ENCODE measurements around the gene TMEM165.

Gene TMEM165

GRCh38 chr4:55407764-55408163 lies 12.0 kb downstream of the TMEM165 start:
- no peak for DNase-seq

DNA sequence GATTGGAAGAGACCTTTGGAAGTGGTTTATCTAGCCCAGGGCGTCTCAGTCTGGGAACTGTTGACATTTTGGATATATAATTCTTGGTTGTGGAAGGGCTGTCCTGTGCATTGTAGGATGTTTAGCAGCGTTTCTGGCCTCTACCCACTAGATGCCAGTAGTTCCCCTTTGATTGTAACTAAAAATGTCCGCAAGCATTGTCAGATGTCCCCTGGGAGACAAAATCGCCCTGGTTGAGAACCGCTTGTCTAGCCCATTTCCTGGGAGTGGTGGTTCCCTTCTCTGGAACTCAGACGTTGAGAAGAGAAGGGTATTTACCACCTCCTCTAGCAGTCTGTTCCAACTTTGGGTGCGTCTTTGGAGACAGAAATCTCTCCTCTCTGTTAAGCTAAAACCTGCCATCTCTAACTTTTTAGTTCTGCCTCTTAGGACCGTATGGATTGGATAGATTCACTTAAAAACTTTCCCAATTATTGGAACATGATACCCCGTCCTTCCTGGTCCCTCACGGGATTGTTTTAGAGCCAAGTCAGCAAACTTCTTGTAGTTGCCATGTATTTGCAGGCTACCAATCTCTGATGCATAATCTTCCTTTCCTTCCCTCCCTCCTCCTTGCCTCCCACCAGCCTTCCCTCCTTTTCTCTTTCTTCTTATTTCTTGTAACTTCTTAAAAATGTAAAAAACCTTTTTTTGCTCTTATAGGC lies 13.9 kb downstream of the TMEM165 start:
- DNase-seq: no peak

GRCh38 chr4:55410431-55410830 lies 14.7 kb downstream of the TMEM165 start:
- DNase-seq: no peak

DNA sequence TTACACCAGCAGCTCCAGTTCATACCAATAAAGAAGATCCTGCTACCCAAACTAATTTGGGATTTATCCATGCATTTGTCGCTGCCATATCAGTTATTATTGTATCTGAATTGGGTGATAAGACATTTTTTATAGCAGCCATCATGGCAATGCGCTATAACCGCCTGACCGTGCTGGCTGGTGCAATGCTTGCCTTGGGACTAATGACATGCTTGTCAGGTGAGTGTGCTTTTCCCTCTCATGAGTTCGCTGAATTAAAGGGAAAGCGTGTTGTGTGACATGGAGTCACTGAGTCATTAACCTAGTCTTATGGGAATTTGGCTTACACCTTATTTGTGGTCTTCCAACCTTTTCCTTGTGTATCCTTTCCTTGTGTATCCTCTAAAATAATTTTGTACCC lies 15.9 kb downstream of the TMEM165 start:
- no peak for DNase-seq

DNA sequence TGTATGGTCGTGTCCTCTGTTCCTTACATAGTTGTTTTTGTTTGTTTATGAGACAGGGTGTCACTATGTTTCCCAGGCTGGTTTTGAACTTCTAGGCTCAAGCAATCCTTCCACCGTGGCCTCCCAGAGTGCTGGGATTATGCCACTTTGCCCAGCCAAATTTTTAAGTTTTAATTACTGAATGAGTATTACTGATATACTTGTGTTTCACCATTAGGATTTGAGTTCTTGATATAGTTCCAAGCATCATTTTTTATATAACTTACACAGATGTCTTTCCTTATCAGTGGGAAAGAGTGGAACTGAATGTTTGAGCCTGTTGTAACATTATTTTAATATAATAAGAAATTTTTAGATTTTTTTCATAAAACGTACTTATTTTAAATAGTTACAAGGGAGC lies 20.4 kb downstream of the TMEM165 start:
- no peak for DNase-seq

DNA sequence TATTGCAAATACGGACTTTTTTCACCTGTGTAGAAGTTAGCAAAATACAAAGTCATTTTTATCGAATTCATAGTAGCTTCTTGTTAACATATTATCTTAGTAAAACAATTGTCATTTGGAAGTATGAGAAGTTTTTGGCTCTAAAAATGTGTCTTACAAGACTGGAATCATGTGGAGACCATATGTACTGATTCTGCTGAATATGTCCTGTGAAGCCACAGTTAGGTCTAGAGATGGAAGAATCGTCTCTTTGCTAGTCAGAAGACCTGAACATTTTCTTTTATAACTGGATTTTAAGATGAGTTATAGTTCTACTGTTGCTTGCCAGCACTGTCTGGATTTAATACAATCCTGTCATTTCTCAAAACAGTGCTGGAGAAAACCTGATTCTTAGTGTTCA lies 29.0 kb downstream of the TMEM165 start:
- no peak for DNase-seq

DNA sequence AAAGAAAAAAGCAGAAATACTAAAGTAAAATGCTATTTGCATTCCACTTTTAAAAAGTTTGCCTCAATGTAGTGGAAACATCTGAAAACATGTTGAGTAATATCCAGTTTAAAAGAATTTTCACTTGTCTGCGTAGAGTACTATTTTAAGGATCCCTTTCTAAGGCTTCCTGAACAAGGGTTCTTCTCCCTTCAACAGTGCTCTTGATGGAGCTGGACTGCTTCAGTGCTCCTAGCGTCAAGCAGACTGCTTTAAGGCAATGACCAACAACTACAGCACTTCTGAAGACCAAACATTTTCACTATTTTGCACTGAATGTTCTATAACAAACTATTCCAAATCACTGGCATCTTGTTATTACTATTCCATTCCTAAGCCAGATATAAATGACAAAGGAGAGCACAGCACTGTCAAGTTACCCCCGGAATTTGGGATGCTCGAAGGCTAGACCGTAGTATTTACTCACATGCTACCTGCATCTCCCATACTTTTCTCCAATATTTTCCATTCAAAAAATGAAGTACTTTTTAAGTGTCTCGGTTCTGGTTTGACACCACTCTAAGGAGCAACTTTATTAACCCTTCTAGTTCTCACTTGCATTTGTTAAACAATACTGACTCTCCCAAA lies 36.1 kb downstream of the TMEM165 start:
- no peak for DNase-seq

- peak in 1 of 5 experiments; percentile 61 for DNase-seq
Measured at GRCh38 chr4:55435141-55435841, 39.5 kb downstream of the TMEM165 start.

GRCh38 chr4:55437356-55437796 lies 41.6 kb downstream of the TMEM165 start:
- no peak for DNase-seq

DNA sequence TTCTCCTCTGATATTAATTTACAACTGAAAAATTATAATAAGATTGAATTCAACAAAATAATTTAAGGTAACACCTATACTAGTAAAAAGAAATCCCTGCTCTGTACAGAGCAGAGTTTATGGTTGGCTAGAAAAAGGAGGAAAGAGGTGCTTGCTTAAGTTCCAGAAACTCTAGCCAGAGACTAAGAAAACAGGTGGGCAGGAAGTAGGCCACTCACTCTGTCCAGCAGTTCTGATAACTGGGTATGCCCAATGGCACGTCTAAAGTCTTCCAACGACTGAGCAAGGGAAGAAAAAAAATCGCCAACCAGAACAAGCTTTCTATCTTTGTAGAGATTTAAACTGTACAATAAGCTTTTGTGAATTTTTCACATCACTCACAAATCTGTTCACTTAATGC lies 42.1 kb downstream of the TMEM165 start:
- DNase-seq: no peak

DNA sequence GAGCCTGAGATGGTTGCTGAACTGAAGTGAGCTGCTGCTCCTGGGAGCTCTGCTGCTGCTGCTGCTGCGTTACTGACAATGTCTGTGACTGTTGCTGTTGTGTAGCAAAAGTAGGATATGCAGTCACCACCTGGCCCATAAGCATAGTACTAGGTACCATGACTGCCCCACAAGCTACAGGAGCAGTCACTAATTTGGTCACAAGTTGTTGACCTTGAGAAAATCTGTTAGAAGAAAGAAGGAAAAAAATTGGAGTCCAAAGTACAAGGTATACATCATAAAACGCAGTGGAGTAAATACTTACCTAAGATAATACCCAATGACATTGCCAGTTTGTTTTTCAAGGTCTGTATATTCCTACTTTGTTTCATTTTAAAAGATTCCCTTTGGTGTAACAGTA lies 42.6 kb downstream of the TMEM165 start:
- no peak for DNase-seq

GRCh38 chr4:55439023-55439422 lies 43.3 kb downstream of the TMEM165 start:
- no peak for DNase-seq

- DNase-seq: no peak
Measured at GRCh38 chr4:55440786-55441185, 45.0 kb downstream of the TMEM165 start.

DNA sequence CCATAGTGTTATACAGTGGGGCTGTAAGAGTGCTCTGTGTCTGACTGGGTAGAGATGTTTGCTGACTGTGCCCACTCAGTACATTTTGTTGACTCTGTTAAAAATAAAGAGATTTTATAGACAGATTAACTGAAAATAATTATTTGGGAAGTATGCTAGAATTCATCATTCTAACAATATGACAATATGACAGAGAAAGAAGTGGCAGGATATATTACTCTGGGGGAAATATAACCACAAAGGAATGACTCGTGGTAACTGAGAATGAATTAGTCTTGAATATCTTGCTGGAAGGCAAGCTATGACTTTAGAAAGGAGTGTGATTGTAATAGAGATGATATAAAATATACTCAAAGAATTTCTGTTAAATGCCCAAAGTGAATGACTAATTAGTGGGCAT lies 46.8 kb downstream of the TMEM165 start:
- DNase-seq: no peak

DNA sequence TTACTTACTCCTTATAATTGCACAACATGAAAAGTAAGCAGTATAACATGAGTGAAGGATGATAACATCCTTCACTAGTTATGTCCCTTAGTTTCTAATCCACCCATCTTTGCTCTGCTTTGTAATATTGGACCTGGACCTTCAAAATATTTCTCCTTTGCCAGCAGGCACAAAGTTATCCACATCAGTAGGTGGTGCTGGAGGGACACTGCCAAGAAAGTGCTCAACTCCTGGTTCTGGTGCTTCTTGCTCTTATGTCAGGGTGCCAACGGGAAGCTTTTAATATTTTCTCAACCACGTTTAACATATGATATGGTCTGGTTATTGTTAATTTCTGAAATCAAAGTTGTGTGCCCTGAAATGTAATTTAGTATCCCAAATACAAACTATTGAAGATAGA lies 49.1 kb downstream of the TMEM165 start:
- peak in 1 of 5 experiments; percentile 10 for DNase-seq

GRCh38 chr4:55445921-55446577 lies 50.3 kb downstream of the TMEM165 start:
- no peak for DNase-seq

- no peak for DNase-seq
Measured at GRCh38 chr4:55446578-55446922, 50.8 kb downstream of the TMEM165 start.

- DNase-seq: peak in 1 of 5 experiments; percentile 7
Measured at GRCh38 chr4:55447108-55447708, 51.5 kb downstream of the TMEM165 start.

GRCh38 chr4:55447831-55448230 lies 52.1 kb downstream of the TMEM165 start:
- no peak for DNase-seq

- DNase-seq: no peak
Measured at GRCh38 chr4:55450566-55450965, 54.8 kb downstream of the TMEM165 start.

DNA sequence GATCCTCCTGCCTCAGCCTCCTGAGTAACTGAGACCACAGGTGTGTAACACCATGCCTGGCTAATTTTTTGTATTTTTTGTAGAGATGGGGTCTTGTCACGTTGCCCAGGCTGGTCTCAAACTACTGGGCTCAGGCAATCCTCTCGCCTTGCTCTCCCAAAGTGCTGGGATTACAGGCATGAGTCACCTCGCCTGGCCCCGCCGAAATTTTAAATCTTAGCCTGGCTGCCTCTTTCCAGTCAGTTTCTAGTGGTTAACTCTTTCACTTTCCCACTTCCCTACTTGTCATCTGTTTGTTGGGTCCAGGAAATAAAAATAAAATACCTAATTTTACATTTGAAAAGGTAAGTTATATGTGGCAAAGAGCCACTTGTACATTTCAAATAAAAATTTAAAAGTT lies 62.4 kb downstream of the TMEM165 start:
- no peak for DNase-seq

DNA sequence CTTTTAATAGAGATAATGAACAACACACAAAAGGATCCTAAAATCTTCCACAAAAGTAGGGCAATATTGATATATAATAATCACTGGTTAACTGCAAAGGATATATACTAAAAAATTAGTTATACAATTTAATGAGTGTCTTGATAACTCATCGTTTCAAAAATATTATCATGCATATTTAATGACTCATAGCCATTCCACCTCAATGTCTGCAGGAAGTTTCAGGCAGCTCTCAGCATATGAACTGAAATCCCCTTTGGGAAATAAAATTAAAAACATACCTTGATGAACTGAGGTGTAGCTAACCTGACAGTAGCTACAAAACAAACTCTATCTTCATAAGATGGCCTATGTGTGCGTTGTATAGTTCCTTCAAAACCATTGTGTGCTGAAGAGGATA lies 62.9 kb downstream of the TMEM165 start:
- DNase-seq: no peak

- no peak for DNase-seq
Measured at GRCh38 chr4:55466001-55466400, 70.2 kb downstream of the TMEM165 start.
